ENCODE results near the gene AMDHD2. TPM values are rescaled to one million over a fixed set of nuclear protein-coding genes. Genes with fewer than 3 reads are reported as not detected.

The AMDHD2 gene
- total RNA-seq, 2 donors from 2014 or later: 10.6 to 12.6 TPM

DNA sequence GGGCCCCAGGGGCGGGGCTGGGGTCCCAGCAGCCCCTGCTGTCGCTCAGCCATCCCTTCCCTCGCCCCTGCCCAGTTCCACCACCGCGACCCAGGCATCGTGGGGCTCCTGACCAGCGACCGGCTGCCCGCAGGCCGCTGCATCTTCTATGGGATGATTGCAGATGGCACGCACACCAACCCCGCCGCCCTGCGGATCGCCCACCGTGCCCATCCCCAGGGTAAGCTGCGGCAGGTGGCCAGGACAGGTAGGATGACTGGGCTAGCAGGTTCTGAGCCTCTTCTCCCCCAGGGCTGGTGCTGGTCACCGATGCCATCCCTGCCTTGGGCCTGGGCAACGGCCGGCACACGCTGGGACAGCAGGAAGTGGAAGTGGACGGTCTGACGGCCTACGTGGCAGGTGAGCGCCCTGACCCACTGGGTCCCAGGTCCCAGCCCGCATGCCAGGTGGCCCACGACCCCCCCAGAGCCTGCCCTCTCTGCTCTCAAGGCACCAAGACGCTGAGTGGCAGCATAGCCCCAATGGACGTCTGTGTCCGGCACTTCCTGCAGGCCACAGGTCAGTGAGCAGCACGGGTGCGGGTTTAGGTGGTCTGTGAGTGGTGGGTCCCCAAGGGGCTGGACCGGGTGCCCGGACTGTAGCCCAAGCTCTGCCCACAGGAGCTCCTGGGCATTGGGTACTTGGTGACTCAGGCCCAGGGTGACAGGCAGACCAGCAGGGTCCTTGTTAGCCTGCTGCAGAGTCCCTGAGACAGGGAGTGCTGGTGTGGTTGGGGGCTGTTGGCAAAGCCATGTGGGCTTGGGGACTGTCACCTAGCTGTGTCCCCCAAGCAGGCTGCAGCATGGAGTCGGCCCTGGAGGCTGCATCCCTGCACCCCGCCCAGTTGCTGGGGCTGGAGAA, 8.2 kb downstream of the AMDHD2 start:
- Histone ChIP-seq H3K36me3 (peaks cover 38% of the 10 kb centered on the region), H3K27me3 (no peaks in the 10 kb centered on the region), H3K27ac (no peak overlapping the region), H3K9me3 (no peaks in the 10 kb centered on the region), H3K4me3 (no peak overlapping the region), H3K4me1 (peaks cover 0 to 15% of the 10 kb centered on the region in 2 donors)
- TF ChIP-seq, protein P1, sequence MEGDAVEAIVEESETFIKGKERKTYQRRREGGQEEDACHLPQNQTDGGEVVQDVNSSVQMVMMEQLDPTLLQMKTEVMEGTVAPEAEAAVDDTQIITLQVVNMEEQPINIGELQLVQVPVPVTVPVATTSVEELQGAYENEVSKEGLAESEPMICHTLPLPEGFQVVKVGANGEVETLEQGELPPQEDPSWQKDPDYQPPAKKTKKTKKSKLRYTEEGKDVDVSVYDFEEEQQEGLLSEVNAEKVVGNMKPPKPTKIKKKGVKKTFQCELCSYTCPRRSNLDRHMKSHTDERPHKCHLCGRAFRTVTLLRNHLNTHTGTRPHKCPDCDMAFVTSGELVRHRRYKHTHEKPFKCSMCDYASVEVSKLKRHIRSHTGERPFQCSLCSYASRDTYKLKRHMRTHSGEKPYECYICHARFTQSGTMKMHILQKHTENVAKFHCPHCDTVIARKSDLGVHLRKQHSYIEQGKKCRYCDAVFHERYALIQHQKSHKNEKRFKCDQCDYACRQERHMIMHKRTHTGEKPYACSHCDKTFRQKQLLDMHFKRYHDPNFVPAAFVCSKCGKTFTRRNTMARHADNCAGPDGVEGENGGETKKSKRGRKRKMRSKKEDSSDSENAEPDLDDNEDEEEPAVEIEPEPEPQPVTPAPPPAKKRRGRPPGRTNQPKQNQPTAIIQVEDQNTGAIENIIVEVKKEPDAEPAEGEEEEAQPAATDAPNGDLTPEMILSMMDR (IDR thresholded peaks at IDR 0.05): no peak
- no peak for DNase-seq (ENCODE audit: low spot score)

DNA sequence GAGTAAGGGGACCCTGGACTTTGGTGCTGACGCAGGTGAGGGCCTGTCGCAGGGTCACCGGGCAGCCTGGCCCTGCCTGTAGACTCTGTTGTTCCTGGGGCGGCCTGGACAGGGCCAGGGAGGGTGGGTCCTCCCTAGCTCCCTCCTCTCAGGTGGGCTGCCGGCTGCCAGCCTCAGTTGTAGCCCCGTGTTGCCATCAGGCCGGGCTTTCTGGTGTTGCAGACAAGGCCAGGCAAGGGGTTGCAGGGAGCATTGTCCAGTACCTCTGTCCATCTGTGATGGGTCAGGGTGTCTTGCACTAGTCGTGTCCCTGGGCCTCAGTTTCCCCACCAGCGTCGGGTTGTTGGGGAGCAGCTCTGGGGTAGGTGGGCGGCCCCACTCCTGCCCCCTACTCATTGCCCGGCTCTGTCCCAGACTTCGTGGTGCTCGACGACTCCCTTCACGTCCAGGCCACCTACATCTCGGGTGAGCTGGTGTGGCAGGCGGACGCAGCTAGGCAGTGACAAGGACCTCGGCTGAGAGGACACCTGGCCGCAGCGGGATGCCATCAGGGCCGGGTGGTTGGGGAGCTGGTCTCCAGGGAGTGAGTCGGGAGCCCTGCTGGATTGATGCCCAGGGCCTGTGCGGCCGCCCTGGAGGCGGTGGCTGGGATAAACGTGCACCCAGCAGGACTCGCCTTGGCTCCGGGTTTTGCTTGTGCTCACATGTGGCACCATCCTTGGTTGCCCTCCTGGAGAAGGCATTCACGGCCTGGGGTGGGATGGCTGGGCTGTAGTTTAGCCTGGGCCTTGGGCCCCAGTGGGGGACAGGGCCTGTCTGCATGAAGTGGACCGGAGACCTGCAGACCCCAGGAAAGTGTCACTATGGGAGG, 9.1 kb downstream of the AMDHD2 start:
- Histone ChIP-seq H3K4me3 (no peak overlapping the region), H3K4me1 (peaks cover 0 to 15% of the 10 kb centered on the region in 2 donors), H3K9me3 (no peaks in the 10 kb centered on the region), H3K36me3 (peaks cover 29% of the 10 kb centered on the region), H3K27me3 (no peaks in the 10 kb centered on the region), H3K27ac (no peak overlapping the region)
- TF ChIP-seq, protein P1 (IDR thresholded peaks at IDR 0.05): no peak
- no peak for DNase-seq (ENCODE audit: low spot score)

DNA sequence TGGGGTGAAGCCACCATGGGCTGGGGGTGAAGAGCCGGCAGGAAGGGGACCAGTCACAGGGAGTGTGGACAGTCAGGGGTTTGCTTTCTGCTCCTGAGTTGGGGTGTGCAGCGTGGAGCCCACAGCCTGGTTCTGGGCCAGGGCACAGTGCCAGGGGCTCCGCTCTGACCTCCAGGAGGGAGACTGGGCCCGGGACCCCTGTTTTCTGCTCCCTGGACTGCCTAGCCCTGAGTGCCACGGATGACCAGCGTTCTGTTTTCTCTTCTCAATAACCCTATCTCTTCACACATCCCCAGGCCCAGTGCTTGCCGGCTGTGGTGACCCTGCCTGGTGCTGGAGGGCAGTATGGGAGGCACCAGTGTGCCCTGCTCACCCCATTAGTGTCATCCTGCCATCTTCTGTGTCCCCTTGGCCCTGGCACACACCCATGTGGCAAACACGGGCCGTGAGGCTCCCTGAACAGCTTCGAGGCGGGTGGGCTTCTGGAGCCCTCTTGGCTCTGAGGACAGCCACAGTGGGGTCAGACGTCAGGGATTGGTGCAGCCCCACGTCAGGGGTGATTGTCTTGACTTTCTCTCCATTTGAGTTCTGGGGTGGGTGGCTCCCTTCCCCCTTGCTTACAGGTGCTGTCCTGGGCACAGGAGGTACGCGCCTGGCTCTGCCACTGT, 9.9 kb downstream of the AMDHD2 start:
- DNase-seq (ENCODE audit: low spot score): no peak
- H3K36me3 ChIP-seq: peaks cover 25% of the 10 kb centered on the region
- peaks cover 0 to 15% of the 10 kb centered on the region in 2 donors for H3K4me1 ChIP-seq
- no peaks in the 10 kb centered on the region for H3K27me3 ChIP-seq
- no peak overlapping the region for H3K4me3 ChIP-seq
- H3K27ac ChIP-seq: no peak overlapping the region
- TF ChIP-seq, protein P1 (IDR thresholded peaks at IDR 0.05): no peak
- no peaks in the 10 kb centered on the region for H3K9me3 ChIP-seq

DNA sequence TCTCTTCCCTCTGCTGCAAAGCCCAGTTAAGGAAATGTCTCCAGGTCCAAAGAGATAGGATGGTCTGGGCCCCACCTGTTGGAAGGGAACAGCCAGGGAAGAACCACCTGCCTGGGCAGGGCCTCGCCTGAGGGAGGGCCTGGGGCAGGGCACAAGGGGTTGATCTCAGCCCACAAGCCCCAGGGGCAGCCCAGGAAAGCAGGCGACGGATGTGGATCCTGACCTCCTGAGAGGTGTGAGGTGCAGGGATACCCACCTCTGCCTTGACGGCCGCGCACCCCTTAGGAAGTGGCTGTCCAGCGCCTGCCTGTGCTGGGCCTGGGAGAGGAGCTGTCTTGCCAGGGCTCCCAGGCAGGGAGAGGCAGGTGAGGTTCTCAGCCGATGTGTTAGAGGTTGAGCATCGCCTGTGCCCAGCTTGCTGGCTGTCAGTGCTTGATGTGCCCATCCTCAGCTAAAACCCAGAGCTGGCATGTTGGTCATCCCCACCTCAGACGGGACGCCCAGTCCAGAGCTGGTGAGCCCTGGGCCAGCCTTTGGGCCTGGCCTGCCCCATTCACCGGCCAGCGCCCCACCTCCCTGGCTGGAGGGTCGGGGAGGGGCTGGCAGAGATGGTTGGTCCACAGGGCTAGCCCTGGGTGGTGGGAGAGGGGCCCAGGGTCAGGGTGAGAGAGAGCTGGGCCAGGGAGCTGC, 10.6 kb downstream of the AMDHD2 start:
- Histone ChIP-seq H3K27ac (peak overlapping the region; percentile 95 to 97), H3K4me3 (no peak overlapping the region), H3K4me1 (peaks cover 0 to 15% of the 10 kb centered on the region in 2 donors), H3K27me3 (no peaks in the 10 kb centered on the region), H3K36me3 (peaks cover 25% of the 10 kb centered on the region), H3K9me3 (no peaks in the 10 kb centered on the region)
- DNase-seq (ENCODE audit: low spot score): no peak
- TF ChIP-seq, protein P1 (IDR thresholded peaks at IDR 0.05): no peak

DNA sequence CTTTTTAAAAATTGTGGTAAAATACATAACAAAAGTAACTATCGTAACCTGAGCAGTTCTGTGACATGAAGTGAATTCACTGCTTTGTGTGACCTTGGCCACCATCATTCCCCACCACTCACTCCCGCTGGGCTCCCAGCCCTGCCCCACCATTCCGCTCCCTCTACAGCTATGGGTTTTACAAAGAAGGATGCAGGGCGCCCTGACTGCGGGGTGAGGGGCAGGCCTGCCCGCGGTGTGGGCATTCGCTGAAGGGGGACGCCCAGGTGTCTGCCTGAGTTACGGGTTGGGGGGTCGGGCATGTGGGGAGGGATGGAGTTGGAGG, 11.2 kb downstream of the AMDHD2 start, which contains the start of gene CEMP1:
Gene CEMP1 (minus strand): TSS at position 38 of the 325 bp plus-strand sequence. CDS start 335 bp downstream, outside the sequence.
- TF ChIP-seq, protein P1 (IDR thresholded peaks at IDR 0.05): no peak
- Histone ChIP-seq H3K4me3 (peak within 1 kb of the TSS; percentile 65 to 76), H3K27me3 (no peaks in the 10 kb centered on the region), H3K4me1 (peaks cover 0 to 18% of the 10 kb centered on the region in 2 donors), H3K27ac (peak within 1 kb of the TSS; percentile 95 to 97), H3K9me3 (no peaks in the 10 kb centered on the region), H3K36me3 (peaks cover 25% of the 10 kb centered on the region)
- DNase-seq (ENCODE audit: low spot score): no peak
